ENCODE data around the gene CLASP2.
"Not testable (repeated sequence)": the region's sequence is repeated elsewhere in the genome, so short reads cannot be mapped to it uniquely, and the experiment has no call there.

Gene CLASP2

DNA sequence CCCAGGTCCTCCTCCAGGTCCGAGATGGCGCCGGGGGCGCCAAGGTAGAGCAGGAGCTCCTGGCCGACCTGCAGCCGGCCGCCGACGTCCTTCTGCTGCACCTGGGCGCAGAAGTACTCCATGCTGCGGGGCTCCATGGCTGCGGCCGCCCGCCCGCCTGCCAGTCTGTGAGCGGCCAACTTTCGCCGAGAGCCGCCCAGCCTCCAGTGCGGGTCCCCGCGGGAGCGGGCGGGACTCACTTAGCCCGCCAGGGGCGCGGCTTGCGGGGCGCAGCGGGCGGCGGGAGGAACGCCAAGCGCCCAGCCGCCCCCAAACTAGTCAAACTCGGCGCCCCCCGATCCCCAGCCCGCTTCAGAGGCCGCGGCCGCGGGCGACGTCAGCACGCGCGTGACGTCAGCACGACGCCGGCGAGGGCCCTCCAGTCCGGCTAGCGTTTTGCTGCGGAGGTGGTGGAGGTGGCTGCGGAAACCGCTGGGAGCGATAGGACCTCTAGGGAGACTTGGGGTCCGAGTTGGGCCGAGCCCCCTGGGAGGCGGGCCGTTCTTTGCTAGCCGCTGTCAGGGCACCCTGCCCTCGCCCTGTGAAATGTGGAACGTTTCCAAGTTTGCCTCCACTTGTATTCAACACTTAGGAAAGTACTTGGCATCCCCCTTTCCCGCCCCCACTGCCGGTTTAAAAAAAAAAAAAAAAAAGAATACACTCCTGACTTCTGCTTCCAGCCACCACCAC, at the start of gene CLASP2:
Gene CLASP2 (minus strand): TSS at position 389 of the 729 bp plus-strand sequence. CDS start 252 bp downstream, at position 137.
- peak; percentile 90 for DNase-seq (ENCODE audit: low read depth)

DNA sequence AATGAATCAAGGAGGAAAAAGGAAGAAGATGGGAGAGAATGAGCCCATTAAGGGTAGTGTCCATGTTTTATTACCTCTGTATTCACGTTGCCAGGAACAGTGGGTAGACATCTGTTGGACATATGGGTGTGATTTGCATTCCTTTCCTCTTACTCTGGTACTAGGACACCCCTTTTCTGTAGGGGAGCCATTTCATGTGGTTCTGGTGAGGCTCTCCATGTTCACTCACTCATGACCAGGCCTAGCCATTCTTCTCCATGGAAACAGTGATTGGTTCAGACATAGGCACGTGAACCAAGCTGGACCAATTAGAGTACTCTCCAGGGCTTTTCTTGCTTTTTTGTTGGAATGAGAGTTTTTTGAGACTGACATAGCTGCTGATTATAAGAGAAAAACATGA, 40.8 kb upstream of the CLASP2 start:
- DNase-seq (ENCODE audit: low read depth) = peak; percentile 48

DNA sequence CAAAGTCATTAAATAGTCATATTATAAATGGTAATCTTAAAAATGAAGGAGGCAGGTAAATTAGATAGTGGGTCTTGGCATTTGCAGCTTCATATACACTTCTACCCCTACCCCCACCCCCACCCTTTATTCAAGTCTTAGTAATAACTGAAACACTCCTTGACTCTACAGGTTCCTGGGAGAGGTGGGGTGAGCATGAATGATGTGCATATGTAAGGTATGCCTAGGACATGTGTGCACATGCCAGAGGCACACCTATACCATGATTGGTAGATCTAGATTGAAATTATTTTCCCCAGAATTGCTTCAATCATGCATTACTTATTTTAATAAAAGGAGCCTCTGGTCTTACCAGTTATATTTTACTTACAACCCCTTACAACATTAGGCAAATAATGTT, 40.2 kb upstream of the CLASP2 start:
- no peak for DNase-seq (ENCODE audit: low read depth)

DNA sequence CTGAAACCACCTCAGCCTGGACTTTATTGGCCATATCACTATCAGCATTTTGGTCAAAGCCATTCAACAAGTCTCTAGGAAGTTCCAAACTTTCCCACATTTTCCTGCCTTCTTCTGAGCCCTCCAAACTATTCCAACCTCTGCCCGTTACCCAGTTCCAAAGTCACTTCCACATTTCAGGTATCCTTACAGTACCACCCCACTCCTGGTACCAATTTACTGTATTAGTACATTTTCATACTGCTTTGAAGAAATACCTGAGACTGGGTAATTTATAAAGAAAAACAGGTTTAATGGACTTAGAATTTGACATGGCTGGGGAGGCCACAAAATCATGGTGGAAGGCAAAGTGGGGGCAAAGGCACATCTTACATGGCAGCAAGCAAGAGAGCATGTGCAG, 36.3 kb upstream of the CLASP2 start:
- DNase-seq (ENCODE audit: low read depth) = not testable (repeated sequence)

DNA sequence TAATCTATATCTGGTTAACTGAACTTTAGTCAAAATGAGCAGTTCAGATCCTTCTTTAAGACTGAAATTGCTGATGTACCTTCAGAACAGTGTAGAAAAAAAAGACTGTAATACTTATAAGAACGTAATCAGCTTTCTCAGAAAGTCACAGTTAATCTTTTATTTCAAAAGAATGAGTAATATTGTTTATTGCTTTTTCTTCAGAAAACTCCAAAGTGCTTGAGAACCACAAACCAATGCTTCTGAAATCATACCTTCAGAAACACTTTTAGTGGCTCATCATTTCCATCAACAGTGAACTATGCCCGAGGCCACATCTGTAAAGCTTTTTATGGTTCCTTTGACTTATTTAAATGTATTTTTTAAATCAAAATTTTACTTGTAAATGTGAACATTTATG, 33.3 kb upstream of the CLASP2 start:
- peak; percentile 8 for DNase-seq (ENCODE audit: low read depth)

DNA sequence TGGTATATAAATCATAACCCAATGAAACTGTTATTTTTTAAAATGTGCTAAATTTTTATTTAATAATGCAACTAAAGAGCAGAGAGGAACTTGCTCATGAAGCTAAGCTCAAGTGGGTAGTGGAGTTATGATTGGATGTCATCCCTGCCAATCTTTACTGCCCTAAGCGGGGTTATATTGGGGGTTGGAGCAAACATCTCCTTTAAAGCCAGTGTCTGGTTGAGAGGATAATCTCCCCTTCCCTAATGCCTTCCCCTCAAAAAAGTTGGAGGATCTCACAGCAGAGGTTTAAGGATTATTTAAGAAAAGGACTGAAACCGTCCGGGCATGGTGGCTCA, 32.1 kb upstream of the CLASP2 start:
- peak; percentile 8 for DNase-seq (ENCODE audit: low read depth)

DNA sequence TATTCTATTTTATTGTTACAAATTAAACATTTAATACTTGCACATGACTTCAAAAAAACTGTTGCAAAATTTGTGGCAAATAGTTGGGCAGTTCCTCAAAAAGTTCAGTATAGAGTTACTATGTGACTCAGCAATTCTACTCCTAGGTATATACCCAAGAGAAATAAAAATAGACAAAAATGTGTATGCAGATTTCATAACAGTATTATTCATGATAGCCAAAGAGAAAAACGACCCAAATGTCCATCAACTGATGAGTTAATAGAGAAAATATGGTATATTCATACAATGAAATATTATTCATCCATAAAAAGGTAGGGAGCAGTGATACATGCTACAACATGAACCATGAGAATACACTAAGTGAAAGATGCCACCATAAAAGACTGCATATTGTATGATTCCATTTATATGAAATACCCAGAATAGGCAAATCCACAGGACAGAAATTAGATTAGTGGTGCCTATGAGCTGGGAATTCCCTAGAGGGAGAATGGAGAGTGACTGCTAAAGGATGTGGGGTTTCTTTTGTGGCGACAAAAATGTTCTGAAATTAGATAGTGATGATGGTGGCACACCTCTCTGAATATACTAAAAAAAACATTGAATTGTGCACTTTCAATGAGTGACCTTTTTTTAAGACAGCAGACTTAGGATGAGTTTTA, 31.6 kb upstream of the CLASP2 start:
- peak; percentile 73 for DNase-seq (ENCODE audit: low read depth)

DNA sequence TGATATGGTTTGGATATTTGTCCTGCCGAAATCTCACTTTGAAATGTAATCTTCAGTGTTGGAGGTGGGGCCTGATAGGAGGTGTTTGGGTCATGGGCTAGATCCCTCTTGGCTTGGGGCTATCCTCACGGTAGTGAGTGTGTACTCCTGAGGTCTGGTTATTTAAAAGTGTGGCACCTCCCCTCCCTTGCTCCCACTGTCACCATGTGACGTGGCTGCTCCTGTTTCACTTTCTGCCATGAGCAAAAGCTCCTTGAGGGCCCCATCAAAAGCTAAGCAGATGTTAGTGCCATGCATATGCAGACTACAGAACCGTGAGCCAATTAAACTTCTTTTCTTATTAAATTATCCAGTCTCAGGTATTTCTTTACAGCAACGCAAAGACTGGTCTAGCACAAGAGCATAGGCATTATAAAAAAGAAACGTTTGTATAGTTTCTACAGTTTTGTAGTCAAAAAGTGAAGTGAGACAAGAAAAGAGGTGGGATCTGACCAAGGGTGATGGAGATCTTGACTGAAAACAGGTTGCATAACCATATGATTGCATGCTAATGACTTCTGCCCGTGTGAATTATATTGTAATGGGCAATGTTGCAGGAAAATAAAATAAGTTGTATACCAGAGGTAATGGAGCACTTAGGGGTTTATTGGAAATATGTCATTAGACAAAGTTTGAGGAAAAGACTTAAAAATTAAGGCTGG, 28.5 kb upstream of the CLASP2 start:
- DNase-seq (ENCODE audit: low read depth) = no peak

DNA sequence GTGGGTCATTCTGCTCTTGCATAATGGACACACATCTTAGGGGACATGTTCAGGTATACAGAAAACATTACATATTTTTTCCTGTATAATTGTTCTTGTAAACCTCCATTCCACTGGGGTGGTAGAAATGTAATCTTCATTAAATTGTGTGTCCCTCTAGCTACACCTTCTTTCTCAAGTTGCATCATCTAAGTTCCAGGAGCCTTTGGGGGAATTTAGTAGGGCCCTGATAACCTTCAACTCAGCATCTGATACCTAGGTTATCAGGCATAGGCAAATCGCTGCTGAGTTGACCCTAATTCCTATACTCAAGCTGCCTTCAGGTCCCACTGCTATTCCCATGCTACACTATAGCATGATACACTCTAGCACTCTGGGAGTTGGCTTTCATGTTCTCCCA, 19.1 kb upstream of the CLASP2 start:
- DNase-seq (ENCODE audit: low read depth) = no peak

DNA sequence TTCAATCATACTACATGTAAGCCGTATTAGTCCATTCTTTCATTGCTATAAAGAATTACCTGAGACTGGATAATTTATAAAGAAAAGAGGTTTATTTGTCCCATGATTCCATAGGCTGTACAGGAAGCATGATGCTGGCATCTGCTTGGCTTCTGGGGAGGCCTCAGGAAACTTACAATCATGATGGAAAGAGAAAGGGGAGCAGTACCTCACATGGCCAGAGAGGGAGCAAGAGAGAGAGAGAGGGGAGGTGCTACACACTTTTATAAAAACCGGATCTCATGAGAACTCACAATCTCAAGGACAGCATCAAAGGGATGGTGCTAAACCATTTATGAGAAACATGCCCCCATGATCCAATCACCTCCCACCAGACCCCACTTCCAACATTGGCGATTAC, 14.3 kb upstream of the CLASP2 start:
- peak; percentile 9 for DNase-seq (ENCODE audit: low read depth)

DNA sequence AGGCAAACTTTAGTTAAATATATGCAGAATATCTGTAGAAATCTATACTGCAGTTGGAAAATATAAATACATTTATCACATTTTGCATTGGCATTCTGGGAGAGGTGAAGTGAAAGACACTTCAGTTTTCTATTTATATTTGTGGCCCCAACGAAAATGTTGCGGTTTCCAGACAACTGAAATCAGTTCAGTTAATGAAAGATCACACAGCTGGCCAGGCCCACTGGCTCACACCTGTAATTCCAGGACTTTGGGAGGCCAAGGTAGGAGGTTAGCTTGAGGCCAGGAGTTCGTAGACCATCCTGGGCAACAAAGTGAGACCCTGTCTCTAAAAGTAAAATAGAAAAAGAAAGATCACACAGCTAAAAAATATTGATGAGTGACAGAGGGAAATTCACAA, 11.9 kb upstream of the CLASP2 start:
- no peak for DNase-seq (ENCODE audit: low read depth)

DNA sequence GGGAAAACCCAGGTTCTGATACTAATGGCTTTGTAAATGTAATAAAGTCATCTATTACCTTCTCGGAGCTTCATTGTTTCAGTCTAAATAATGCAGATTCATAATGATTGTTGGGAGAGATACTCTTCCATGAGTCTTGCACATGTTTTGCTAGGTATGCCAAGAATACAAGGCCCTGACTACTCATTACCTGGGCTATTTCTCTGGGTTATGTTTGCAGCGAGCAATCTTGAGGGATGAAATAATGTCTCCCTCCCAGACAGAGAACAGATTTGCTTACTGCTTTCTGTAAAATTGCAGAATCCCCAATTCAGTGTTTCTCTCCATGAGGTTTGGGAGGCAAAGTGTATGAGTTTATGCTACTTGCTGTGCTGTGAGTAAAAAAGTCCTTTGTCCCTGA, 6.2 kb upstream of the CLASP2 start:
- no peak for DNase-seq (ENCODE audit: low read depth)

DNA sequence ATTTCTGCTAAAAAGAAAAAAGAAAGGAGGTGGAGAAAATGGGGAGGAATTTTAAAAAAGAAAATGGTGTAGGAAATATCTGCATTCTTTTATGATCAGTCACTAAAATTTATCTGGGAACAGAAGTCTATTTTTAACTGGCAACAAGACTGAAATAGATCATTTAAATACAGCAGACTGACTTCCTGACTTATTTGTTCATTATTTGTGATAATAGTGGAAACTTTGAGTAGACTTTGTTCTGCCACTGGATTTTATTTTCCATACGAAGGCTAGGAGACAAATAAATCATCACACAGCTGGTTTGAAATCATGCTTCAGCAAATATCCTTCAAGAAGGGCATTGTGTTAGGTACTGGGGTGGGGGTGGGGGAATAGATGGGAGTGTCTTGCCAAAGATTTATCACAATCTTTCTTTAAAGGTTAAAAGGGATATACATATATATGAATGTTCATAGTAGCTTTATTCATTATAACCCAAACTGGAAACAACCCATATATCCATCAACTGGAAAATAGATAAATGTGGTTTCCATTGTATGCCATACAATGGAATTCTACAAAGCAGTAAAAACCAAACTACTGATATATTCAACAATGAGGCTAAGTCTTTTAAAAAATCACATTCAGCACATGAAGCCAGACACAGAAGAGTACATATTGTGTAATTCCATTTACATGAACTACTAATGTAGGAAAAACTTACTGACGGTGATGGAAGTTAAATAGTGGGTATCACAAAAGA, 4.7 kb upstream of the CLASP2 start:
- peak; percentile 35 for DNase-seq (ENCODE audit: low read depth)

DNA sequence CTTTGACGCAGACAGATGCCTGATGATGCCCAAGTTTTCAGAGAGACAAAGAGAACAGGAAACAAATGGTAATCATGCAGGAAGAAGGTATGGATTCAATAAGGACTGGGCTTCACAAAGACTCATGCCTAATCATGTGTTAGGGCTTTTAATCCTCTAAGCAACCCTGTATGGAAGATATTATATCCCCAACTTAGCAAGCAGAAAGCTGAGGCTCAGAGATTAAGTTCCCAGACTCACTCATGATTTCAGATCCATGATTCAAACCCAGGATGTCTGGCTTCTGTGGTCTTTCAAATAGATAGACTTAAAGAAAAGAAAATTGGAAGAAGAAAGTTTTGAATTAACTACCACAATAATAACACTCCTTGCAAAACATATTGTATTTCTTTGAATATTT, 4.1 kb upstream of the CLASP2 start:
- DNase-seq (ENCODE audit: low read depth) = no peak

DNA sequence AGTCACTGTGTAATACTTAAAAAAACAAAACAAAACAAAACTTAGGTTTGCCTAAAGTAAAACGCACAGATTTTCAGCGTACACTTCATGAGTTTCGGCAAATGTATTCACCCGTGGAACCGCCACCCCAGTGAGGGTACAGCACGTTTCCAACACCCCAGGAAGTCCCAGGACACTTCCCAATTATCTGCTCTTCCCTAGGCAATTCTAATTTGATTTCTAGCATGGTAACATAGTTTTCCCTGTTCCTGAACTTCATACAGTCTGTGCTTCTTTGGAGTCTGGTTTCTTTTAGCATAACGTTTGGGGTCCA, 497 bp upstream of the CLASP2 start:
- DNase-seq (ENCODE audit: low read depth) = no peak

DNA sequence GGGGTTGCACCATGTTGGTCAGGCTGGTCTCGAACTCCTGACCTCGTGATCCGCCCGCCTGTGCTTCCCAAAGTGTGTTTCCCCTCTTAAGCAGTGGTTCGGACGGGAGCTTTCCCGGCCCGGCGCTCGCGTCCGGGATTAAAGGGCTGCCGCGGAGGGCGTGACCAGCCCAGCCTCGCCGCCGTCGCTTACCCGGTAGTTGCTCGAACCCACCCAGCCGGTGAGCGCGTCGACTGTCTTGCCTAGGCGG, 513 bp downstream of the CLASP2 start:
- DNase-seq (ENCODE audit: low read depth) = peak; percentile 69

DNA sequence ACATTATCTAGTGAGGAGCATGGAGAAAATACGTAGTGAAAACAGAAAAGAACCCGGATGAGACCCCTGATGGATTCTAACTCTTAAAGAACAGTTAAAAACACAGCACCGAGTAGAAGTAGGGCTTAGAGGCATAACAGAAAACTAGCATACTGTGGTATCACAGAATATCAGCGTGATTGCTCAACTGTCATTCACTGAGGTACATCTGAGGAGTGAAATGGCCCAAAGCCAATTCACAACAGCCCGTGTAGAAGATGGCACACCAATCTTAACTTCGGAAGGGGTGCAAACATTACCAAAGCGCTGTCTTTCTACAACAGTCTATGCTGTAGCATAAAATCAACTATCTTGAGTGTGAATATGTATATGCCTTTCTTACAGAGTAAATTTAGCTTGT, 1.8 kb downstream of the CLASP2 start:
- DNase-seq (ENCODE audit: low read depth) = peak; percentile 1

DNA sequence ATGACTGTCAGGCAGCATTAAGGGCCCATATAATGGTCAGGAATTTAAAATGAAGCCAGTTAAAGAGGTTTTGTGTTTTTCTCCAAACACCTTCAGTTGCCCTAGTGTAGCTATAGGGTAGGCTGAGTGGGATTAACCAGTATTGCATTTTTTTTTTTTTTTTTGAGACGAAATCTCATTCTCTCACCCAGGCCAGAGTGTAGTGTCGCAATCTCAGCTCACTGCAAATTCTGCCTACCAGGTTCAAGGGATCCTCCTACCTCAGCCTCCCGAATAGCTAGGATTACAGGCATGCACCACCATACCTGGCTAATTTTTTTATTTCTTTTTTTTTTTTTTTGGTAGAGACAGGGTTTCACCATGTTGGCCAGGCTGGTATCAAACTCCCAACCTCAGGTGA, 7.0 kb downstream of the CLASP2 start:
- DNase-seq (ENCODE audit: low read depth) = no peak

DNA sequence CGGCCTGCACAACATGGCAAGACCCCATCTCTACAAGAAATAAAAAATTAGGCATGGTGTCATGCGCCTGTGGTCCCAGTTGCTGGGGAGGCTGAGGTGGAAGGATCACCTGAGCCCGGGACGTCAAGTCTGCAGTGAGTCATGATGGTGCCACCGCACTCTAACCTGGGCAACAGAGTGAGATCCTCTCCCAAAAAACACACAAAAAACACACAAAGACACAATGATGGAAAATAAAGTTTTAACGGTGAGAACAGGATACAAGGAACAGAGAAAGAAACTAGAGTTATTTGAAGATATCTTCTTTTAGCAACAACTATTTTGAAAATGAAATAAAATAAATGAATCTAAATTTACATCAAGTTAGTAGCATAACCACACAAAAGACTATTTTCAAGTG, 12.0 kb downstream of the CLASP2 start:
- no peak for DNase-seq (ENCODE audit: low read depth)

DNA sequence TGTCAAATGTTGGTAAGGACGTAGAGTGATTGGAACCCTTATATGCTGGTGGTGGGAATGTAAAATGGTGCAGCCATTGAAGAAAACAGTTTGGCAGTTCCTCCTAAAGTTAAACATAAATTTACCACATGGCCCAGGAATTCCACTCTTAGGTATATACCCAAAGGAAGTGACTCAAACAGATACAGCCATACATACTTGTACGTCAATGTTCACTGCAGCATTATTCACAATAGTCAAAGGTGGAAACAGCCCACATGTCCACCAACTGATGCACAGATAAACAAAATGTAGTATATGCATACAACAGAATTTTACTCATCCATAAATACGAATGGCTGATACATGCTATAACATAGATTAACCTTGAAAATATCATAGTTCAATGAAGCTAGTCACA, 13.2 kb downstream of the CLASP2 start:
- DNase-seq (ENCODE audit: low read depth) = peak; percentile 69

DNA sequence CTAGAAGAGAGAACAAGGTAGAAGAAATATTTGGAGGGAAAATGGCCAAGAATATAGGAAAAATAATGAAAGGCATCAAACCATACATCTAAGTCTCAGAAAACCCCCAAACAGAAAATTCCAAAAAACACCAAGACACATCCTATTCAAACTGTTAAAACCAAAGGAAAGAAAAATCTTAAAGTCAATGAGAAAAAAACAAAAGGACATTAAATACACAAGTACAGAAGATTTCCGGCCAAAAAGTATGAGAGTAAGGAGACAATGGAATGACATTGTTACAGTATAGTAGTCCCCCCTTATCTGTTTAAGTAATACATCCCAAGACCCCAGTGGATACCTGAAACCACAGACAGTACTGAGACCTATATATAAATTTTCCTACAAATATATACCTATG, 18.8 kb downstream of the CLASP2 start:
- DNase-seq (ENCODE audit: low read depth) = no peak

DNA sequence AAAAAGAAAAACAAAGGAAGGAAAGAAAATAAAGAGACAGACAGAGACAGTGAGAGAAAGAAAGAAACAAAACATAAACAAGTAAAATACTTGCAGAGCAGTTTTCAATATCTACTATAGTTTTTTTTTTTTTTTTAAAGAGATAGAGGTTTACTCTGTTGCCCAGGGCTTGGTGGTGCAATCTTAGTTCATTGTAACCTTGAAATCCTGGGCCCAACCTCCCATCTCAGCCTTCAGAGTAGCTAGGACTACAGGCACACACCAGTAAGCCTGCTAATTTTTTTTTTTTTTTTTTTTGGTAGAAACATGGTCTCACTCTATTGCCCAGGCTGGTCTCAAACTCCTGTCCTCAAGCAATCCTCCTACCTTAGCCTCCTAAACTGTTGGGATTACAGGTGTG, 23.1 kb downstream of the CLASP2 start:
- no peak for DNase-seq (ENCODE audit: low read depth)

DNA sequence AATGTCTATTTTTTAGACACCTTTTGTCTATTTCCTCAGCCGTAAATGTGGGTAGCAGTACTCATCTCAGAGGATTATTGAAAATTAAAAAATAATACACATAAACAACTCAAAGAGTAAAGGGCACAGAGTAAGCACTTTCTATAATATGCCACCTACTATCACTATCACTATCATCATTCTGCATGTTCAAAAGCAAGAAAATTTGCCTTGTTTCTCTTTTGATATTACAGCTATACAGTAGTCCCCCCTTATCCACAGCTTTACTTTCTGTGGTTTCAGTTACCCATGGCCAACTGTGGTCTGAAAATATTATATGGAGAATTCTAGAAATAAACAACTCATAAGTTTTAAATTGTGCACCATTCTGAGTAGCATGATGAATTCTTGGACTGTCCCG, 27.7 kb downstream of the CLASP2 start:
- no peak for DNase-seq (ENCODE audit: low read depth)
